SK-N-SH treated with all-trans-retinoic acid at 6 μM for 48 hours (cell line): Measurements from ENCODE around the gene ANKRD62.

ENCODE experiments used
- BACH2 ChIP-seq: fragments of 250-450 bp; sonication (Bioruptor Pico); IDR thresholded peaks from 2 replicates; pipeline ENCODE4 v1.9.0; 2021; ENCODE audit warnings: mild to moderate bottlenecking, borderline replicate concordance
- GLIS3 ChIP-seq: fragments of 250-450 bp; sonication (Bioruptor Pico); IDR thresholded peaks from 2 replicates; pipeline ENCODE4 v1.5.0; 2020; ENCODE audit warnings: mild to moderate bottlenecking, moderate library complexity
- ISL1 ChIP-seq: fragments of 250-450 bp; sonication (Bioruptor Pico); IDR thresholded peaks from 2 replicates; pipeline ENCODE4 v2.1.2; 2022; ENCODE audit warnings: mild to moderate bottlenecking, moderate library complexity
- OSR1 ChIP-seq: fragments of 250-450 bp; sonication (Bioruptor Pico); IDR thresholded peaks from 2 replicates; pipeline ENCODE4 v1.8.0; 2022; ENCODE audit warnings: moderate library complexity, mild to moderate bottlenecking, inconsistent platforms
- RARB ChIP-seq: fragments of 250-450 bp; sonication (Bioruptor Pico); IDR thresholded peaks from 2 replicates; pipeline ENCODE4 v1.8.0; 2021; ENCODE audit warnings: mild to moderate bottlenecking, moderate library complexity
- ZC3H10 ChIP-seq: fragments of 250-450 bp; sonication (Bioruptor Pico); IDR thresholded peaks from 2 replicates; pipeline ENCODE4 v1.5.1; 2021; ENCODE audit warnings: mild to moderate bottlenecking, moderate library complexity
- ZNF565 ChIP-seq: fragments of 450-650 bp; formaldehyde crosslinking; conservative IDR thresholded peaks from 2 replicates; pipeline ENCODE4 v1.5.0; 2020; ENCODE audit warnings: low read depth, mild to moderate bottlenecking, moderate library complexity
- TF ChIP-seq, protein P1 (sequence below): fragments of 250-450 bp; sonication (Bioruptor Pico); IDR thresholded peaks from 2 replicates; pipeline ENCODE4 v1.5.1; 2021; ENCODE audit warnings: mild to moderate bottlenecking, moderate library complexity
- TF ChIP-seq, protein P2 (sequence below): fragments of 250-450 bp; sonication (Bioruptor Pico); IDR thresholded peaks from 2 replicates; pipeline ENCODE4 v1.8.0; 2020; ENCODE audit warnings: mild to moderate bottlenecking, moderate library complexity, borderline replicate concordance
- TF ChIP-seq, protein P3 (sequence below): fragments of 250-450 bp; sonication (Bioruptor Pico); IDR thresholded peaks from 2 replicates; pipeline ENCODE4 v1.5.1; 2020; ENCODE audit warnings: low read depth, mild to moderate bottlenecking, moderate library complexity
- TF ChIP-seq, protein P4 (sequence below): fragments of 250-450 bp; sonication (Bioruptor Pico); IDR thresholded peaks from 2 replicates; pipeline ENCODE4 v1.5.0; 2020; ENCODE audit warnings: mild to moderate bottlenecking, moderate library complexity

DNA sequence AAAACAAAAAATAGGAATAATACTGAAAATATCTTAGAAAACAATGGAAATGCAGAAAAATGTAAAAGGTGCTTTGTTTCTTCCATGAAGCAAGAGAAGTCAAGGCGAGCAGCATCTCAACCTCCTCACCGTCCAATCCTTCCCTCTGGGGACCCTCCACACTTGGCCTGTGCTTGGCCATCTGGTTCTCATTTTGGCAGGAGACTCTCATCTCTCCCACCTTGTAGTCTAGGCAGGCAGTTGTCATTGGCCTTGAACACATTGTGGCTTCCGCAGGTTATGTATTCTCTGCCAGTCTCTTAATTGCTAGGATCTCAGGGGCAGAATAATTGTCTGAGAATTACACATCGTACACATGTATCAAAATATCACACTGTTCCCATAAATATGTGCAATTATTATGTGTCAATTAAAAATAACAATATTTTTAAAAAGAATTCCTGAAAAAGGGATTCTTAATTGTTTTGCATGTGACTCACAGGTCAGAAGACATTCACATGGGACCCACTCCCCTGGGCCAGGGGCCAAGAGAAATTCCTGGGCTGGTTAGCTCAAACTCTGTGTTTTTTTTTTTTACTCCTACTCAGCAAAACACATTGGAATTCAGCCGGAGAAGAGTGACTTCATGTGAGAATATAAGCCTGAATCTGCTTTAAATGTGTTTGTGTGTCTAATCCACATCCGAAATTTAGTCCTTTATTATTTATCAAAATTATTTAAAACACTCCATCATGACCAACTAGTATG is 14.0 kb upstream of the ANKRD62 start:
- no peak for TF ChIP-seq ISL1 (CRISPR knock-in tag)
- no peak for TF ChIP-seq GLIS3 (CRISPR knock-in tag)
- TF ChIP-seq ZNF565 = no peak
- TF ChIP-seq, protein P1, sequence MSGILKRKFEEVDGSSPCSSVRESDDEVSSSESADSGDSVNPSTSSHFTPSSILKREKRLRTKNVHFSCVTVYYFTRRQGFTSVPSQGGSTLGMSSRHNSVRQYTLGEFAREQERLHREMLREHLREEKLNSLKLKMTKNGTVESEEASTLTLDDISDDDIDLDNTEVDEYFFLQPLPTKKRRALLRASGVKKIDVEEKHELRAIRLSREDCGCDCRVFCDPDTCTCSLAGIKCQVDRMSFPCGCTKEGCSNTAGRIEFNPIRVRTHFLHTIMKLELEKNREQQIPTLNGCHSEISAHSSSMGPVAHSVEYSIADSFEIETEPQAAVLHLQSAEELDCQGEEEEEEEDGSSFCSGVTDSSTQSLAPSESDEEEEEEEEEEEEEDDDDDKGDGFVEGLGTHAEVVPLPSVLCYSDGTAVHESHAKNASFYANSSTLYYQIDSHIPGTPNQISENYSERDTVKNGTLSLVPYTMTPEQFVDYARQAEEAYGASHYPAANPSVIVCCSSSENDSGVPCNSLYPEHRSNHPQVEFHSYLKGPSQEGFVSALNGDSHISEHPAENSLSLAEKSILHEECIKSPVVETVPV (CRISPR knock-in tag) = no peak
- TF ChIP-seq OSR1 = no peak
- TF ChIP-seq, protein P2, sequence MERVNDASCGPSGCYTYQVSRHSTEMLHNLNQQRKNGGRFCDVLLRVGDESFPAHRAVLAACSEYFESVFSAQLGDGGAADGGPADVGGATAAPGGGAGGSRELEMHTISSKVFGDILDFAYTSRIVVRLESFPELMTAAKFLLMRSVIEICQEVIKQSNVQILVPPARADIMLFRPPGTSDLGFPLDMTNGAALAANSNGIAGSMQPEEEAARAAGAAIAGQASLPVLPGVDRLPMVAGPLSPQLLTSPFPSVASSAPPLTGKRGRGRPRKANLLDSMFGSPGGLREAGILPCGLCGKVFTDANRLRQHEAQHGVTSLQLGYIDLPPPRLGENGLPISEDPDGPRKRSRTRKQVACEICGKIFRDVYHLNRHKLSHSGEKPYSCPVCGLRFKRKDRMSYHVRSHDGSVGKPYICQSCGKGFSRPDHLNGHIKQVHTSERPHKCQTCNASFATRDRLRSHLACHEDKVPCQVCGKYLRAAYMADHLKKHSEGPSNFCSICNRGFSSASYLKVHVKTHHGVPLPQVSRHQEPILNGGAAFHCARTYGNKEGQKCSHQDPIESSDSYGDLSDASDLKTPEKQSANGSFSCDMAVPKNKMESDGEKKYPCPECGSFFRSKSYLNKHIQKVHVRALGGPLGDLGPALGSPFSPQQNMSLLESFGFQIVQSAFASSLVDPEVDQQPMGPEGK (CRISPR knock-in tag) = no peak
- TF ChIP-seq, protein P3, sequence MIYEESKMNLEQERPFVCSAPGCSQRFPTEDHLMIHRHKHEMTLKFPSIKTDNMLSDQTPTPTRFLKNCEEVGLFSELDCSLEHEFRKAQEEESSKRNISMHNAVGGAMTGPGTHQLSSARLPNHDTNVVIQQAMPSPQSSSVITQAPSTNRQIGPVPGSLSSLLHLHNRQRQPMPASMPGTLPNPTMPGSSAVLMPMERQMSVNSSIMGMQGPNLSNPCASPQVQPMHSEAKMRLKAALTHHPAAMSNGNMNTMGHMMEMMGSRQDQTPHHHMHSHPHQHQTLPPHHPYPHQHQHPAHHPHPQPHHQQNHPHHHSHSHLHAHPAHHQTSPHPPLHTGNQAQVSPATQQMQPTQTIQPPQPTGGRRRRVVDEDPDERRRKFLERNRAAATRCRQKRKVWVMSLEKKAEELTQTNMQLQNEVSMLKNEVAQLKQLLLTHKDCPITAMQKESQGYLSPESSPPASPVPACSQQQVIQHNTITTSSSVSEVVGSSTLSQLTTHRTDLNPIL (CRISPR knock-in tag) = no peak
- TF ChIP-seq, protein P4, sequence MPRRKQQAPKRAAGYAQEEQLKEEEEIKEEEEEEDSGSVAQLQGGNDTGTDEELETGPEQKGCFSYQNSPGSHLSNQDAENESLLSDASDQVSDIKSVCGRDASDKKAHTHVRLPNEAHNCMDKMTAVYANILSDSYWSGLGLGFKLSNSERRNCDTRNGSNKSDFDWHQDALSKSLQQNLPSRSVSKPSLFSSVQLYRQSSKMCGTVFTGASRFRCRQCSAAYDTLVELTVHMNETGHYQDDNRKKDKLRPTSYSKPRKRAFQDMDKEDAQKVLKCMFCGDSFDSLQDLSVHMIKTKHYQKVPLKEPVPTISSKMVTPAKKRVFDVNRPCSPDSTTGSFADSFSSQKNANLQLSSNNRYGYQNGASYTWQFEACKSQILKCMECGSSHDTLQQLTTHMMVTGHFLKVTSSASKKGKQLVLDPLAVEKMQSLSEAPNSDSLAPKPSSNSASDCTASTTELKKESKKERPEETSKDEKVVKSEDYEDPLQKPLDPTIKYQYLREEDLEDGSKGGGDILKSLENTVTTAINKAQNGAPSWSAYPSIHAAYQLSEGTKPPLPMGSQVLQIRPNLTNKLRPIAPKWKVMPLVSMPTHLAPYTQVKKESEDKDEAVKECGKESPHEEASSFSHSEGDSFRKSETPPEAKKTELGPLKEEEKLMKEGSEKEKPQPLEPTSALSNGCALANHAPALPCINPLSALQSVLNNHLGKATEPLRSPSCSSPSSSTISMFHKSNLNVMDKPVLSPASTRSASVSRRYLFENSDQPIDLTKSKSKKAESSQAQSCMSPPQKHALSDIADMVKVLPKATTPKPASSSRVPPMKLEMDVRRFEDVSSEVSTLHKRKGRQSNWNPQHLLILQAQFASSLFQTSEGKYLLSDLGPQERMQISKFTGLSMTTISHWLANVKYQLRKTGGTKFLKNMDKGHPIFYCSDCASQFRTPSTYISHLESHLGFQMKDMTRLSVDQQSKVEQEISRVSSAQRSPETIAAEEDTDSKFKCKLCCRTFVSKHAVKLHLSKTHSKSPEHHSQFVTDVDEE = no peak
- TF ChIP-seq BACH2 (CRISPR knock-in tag) = no peak
- no peak for TF ChIP-seq ZC3H10 (CRISPR knock-in tag)
- TF ChIP-seq RARB (CRISPR knock-in tag) = no peak
